SU-DHL-6 (cell line): Measurements from ENCODE around the gene SCP2D1.
"Not testable (repeated sequence)": the region's sequence is repeated elsewhere in the genome, so short reads cannot be mapped to it uniquely, and the experiment has no call there.

Experiments used
- H2AFZ ChIP-seq: fragments of 200-600 bp; sonication (generic); 2 replicates; pipeline ENCODE4 v1.6.1; 2014; ENCODE audit warnings: low read depth, mild to moderate bottlenecking, moderate library complexity, mixed read lengths, antibody characterized with exemption, low read length; ENCODE audit not compliant: severe bottlenecking
- H3F3A ChIP-seq: fragments of 200-600 bp; shearing (Covaris generic); 2 replicates; pipeline ENCODE4 v1.6.0; 2016; ENCODE audit warnings: antibody characterized with exemption, mild to moderate bottlenecking; ENCODE audit not compliant: insufficient read depth
- H3K27ac ChIP-seq: fragments of 200-600 bp; sonication (generic); 2 replicates; pipeline ENCODE4 v1.5.1; 2016; ENCODE audit warnings: low read depth, mild to moderate bottlenecking, low read length, moderate library complexity, mixed read lengths
- H3K27me3 ChIP-seq: fragments of 200-600 bp; sonication (generic), shearing (Covaris generic); 2 replicates; pipeline ENCODE4 v1.6.0; 2014; ENCODE audit warnings: mild to moderate bottlenecking, low read length
- H3K36me3 ChIP-seq: fragments of 200-600 bp; sonication (generic); 2 replicates; pipeline ENCODE4 v1.6.1; 2014; ENCODE audit warnings: mild to moderate bottlenecking, low read length, mixed read lengths
- H3K4me2 ChIP-seq: fragments of 300-600, 200-600 bp; shearing (Covaris generic), sonication (generic); 2 replicates; pipeline ENCODE4 v1.6.0; 2014; ENCODE audit warnings: low read length, low read depth, mild to moderate bottlenecking; ENCODE audit not compliant: poor library complexity, severe bottlenecking
- H3K4me3 ChIP-seq: fragments of 200-600 bp; sonication (generic); 2 replicates; pipeline ENCODE4 v1.5.1; 2014; ENCODE audit warnings: antibody characterized with exemption, low read length, mild to moderate bottlenecking, mixed read lengths; ENCODE audit not compliant: insufficient read depth, poor library complexity, severe bottlenecking
- H3K79me2 ChIP-seq: fragments of 200-600 bp; sonication (generic); 2 replicates; pipeline ENCODE4 v1.6.1; 2014; ENCODE audit warnings: mild to moderate bottlenecking, low read length, moderate library complexity; ENCODE audit not compliant: insufficient read depth
- H3K9ac ChIP-seq: fragments of 200-600 bp; sonication (generic); 2 replicates; pipeline ENCODE4 v1.7.0; 2014; ENCODE audit warnings: mild to moderate bottlenecking, low read length
- H3K9me2 ChIP-seq: fragments of 200-600 bp; sonication (generic); replicated peaks from 2 replicates; pipeline ENCODE4 v1.6.1; 2014; ENCODE audit warnings: low read length; ENCODE audit not compliant: insufficient read depth
- H3K9me3 ChIP-seq: fragments of 200-600 bp; sonication (generic); 2 replicates; pipeline ENCODE4 v1.6.1; 2014; ENCODE audit warnings: low read length, mixed read lengths; ENCODE audit not compliant: insufficient read depth
- H4K20me1 ChIP-seq: fragments of 200-600 bp; sonication (generic); 2 replicates; pipeline ENCODE4 v1.6.1; 2014; ENCODE audit warnings: low read depth, mild to moderate bottlenecking, antibody characterized with exemption, low read length, moderate library complexity, mixed read lengths
- CTCF ChIP-seq: fragments of 200-600 bp; sonication (generic); IDR thresholded peaks from one replicate; pipeline ENCODE4 v1.5.1; 2017; ENCODE audit warnings: antibody characterized with exemption, mild to moderate bottlenecking, low read length, moderate library complexity; ENCODE audit not compliant: insufficient read depth, poor library complexity, severe bottlenecking
- EZH2phosphoT487 ChIP-seq: fragments of 200-600 bp; sonication (generic), shearing (Covaris generic); conservative IDR thresholded peaks from 2 replicates; pipeline ENCODE4 v1.6.1; 2018; ENCODE audit warnings: mild to moderate bottlenecking, antibody characterized with exemption, low read length, moderate library complexity, mixed read lengths

Gene SCP2D1

GRCh38 chr20:18780385-18781130 is 33.0 kb upstream of the SCP2D1 start:
- TF ChIP-seq CTCF = no peak
- no peak for TF ChIP-seq EZH2phosphoT487
- Histone ChIP-seq H3K4me2 (no peak overlapping the region), H3K36me3 (no peaks in the 10 kb centered on the region)

GRCh38 chr20:18781509-18781908 is 32.1 kb upstream of the SCP2D1 start:
- no peak for TF ChIP-seq EZH2phosphoT487
- TF ChIP-seq CTCF = no peak
- Histone ChIP-seq H3K79me2 (no peaks in the 10 kb centered on the region), H2AFZ (no peak overlapping the region), H3K4me3 (no peak overlapping the region), H3K9ac (no peak overlapping the region), H3K4me2 (no peak overlapping the region), H4K20me1 (no peaks in the 10 kb centered on the region), H3K27me3 (no peaks in the 10 kb centered on the region), H3K36me3 (no peaks in the 10 kb centered on the region), H3K27ac (no peak overlapping the region), H3K9me2 (no peaks in the 10 kb centered on the region), H3K9me3 (no peaks in the 10 kb centered on the region), H3F3A (no peaks in the 10 kb centered on the region)

More at GRCh38 chr20:18780385-18781130, 33.0 kb upstream of the SCP2D1 start:
- no peak overlapping the region for H3K4me3 ChIP-seq
- no peak overlapping the region for H2AFZ ChIP-seq
- no peaks in the 10 kb centered on the region for H3K9me2 ChIP-seq
- H3K9me3 ChIP-seq = no peaks in the 10 kb centered on the region
- no peaks in the 10 kb centered on the region for H3F3A ChIP-seq
- no peak overlapping the region for H3K9ac ChIP-seq
- H3K27me3 ChIP-seq = no peaks in the 10 kb centered on the region
- H3K79me2 ChIP-seq = no peaks in the 10 kb centered on the region
- no peaks in the 10 kb centered on the region for H4K20me1 ChIP-seq
- no peak overlapping the region for H3K27ac ChIP-seq

GRCh38 chr20:18783385-18783959 is 30.1 kb upstream of the SCP2D1 start:
- Histone ChIP-seq H3K4me3 (no peak overlapping the region), H3K4me2 (no peak overlapping the region)

GRCh38 chr20:18787046-18787445 is 26.5 kb upstream of the SCP2D1 start:
- H2AFZ ChIP-seq, H3K36me3 ChIP-seq: not testable (repeated sequence)

More at GRCh38 chr20:18783385-18783959, 30.1 kb upstream of the SCP2D1 start:
- TF ChIP-seq EZH2phosphoT487 (no peak), CTCF (no peak)
- Histone ChIP-seq H3K9me3 (no peaks in the 10 kb centered on the region), H4K20me1 (no peaks in the 10 kb centered on the region), H3F3A (no peaks in the 10 kb centered on the region), H3K27ac (no peak overlapping the region), H3K9me2 (no peaks in the 10 kb centered on the region), H3K79me2 (no peaks in the 10 kb centered on the region), H2AFZ (no peak overlapping the region), H3K36me3 (no peaks in the 10 kb centered on the region), H3K27me3 (no peaks in the 10 kb centered on the region), H3K9ac (no peak overlapping the region)

More at GRCh38 chr20:18787046-18787445, 26.5 kb upstream of the SCP2D1 start:
- H4K20me1 ChIP-seq, H3K4me2 ChIP-seq, H3K27me3 ChIP-seq, H3K9me2 ChIP-seq, H3K9ac ChIP-seq, H3K79me2 ChIP-seq, H3K9me3 ChIP-seq, H3K27ac ChIP-seq, H3K4me3 ChIP-seq, H3F3A ChIP-seq: not testable (repeated sequence)
